NB4 (cell line): ENCODE results near the gene DRC7.

Experiments
- CTCF ChIP-seq: IDR thresholded peaks from one replicate; pipeline ENCODE4 v1.5.1; 2012; ENCODE audit warnings: low read depth, low read length
- MAX ChIP-seq: IDR thresholded peaks from 2 replicates; pipeline ENCODE4 v1.6.1; 2011; ENCODE audit warnings: low read depth, low read length
- MYC ChIP-seq: IDR thresholded peaks from 2 replicates; pipeline ENCODE4 v1.6.1; 2011; ENCODE audit warnings: low read depth, low read length
- POLR2A ChIP-seq: IDR thresholded peaks from 2 replicates; pipeline ENCODE4 v1.6.1; 2011; ENCODE audit warnings: mild to moderate bottlenecking; ENCODE audit not compliant: insufficient read length; ENCODE audit errors: extremely low read depth

GRCh38 chr16:57699899-57700298 lies 5.3 kb downstream of the DRC7 start:
- TF ChIP-seq CTCF, result no peak
- no peak for TF ChIP-seq POLR2A
- no peak for TF ChIP-seq MYC
- TF ChIP-seq MAX, result no peak
